Calu3 (cell line): ENCODE results near the gene ATP8A2. TPM values are rescaled to one million over a fixed set of nuclear protein-coding genes. Genes with fewer than 3 reads are reported as not detected.

Experiments
- BruUV-seq: library from RNA; stranded (reverse); fragments of 400-500 nt; replicated peaks from 2 replicates; lab custom pipeline; 2021; lab: Mats Ljungman, UMichigan
- CTCF ChIA-PET: fragments of 300-600 bp; sonication (Branson Sonifier 250); formaldehyde crosslinking; loops from one replicate; lab custom pipeline; 2022; ENCODE audit warnings: antibody characterized with exemption; lab: Charles Lee
- DNase-seq: peaks from one replicate; pipeline ENCODE4 v3.0.0; 2022
- H3K27ac Mint-ChIP-seq: one replicate; pipeline ENCODE4 v1.8.0; 2022; ENCODE audit warnings: mixed read lengths; ENCODE audit not compliant: unreplicated experiment
- H3K27me3 Mint-ChIP-seq: one replicate; pipeline ENCODE4 v1.8.0; 2022; ENCODE audit warnings: mixed read lengths; ENCODE audit not compliant: unreplicated experiment
- H3K36me3 Mint-ChIP-seq: one replicate; pipeline ENCODE4 v1.8.0; 2022; ENCODE audit warnings: mild to moderate bottlenecking, moderate library complexity, mixed read lengths; ENCODE audit not compliant: insufficient read depth, unreplicated experiment
- H3K4me1 Mint-ChIP-seq: one replicate; pipeline ENCODE4 v1.8.0; 2022; ENCODE audit warnings: mild to moderate bottlenecking, low read depth, mixed read lengths; ENCODE audit not compliant: unreplicated experiment
- H3K4me3 Mint-ChIP-seq: one replicate; pipeline ENCODE4 v1.8.0; 2022; ENCODE audit warnings: mild to moderate bottlenecking, low read depth, moderate library complexity, mixed read lengths; ENCODE audit not compliant: unreplicated experiment
- H3K9me3 Mint-ChIP-seq: one replicate; pipeline ENCODE4 v1.8.0; 2022; ENCODE audit warnings: low read depth, mixed read lengths; ENCODE audit not compliant: unreplicated experiment
- intact Hi-C: fragments of 100-400 bp; cut with micrococcal nuclease; formaldehyde crosslinking; loops from one replicate; pipeline ENCODE4 v1.10.0; 2022; ENCODE audit not compliant: unreplicated experiment
- total RNA-seq: library from RNA; stranded (reverse); gene quantifications from 2 replicates; pipeline ENCODE4 v1.2.3, GENCODE V29; 2022
- TF ChIP-seq, protein P1 (sequence below): fragments of 200-600 bp; IDR thresholded peaks from one replicate; pipeline ENCODE4 v1.8.0; 2022; ENCODE audit warnings: antibody characterized with exemption; ENCODE audit not compliant: unreplicated experiment

ATP8A2 gene
- total RNA-seq, 1 experiment from 2014 or later = 0.05 TPM

DNA sequence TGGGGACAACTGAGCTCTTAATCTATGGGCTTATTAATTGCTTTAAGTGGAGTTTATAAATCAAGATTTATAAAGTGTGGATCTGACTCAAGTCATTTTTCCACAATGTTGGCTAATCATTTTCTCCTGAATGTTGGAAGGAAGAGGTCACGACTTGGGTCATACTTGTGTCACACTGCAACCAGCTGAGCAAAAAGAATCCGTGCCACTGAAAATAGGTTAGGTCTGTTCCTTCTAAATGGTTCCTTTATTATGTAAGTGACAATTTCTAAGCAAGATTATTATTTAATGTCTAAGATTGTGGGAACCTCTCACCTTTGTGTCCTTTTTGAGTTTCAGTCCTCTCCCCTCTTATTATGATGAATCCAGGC lies 501.5 kb downstream of the ATP8A2 start:
- H3K27ac Mint-ChIP-seq = no peak overlapping the region
- intact Hi-C loops = no loop called here
- H3K4me1 Mint-ChIP-seq = peaks cover 7% of the 10 kb centered on the region
- H3K9me3 Mint-ChIP-seq = peaks cover 2% of the 10 kb centered on the region
- TF ChIP-seq, protein P1, sequence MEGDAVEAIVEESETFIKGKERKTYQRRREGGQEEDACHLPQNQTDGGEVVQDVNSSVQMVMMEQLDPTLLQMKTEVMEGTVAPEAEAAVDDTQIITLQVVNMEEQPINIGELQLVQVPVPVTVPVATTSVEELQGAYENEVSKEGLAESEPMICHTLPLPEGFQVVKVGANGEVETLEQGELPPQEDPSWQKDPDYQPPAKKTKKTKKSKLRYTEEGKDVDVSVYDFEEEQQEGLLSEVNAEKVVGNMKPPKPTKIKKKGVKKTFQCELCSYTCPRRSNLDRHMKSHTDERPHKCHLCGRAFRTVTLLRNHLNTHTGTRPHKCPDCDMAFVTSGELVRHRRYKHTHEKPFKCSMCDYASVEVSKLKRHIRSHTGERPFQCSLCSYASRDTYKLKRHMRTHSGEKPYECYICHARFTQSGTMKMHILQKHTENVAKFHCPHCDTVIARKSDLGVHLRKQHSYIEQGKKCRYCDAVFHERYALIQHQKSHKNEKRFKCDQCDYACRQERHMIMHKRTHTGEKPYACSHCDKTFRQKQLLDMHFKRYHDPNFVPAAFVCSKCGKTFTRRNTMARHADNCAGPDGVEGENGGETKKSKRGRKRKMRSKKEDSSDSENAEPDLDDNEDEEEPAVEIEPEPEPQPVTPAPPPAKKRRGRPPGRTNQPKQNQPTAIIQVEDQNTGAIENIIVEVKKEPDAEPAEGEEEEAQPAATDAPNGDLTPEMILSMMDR = no peak
- no peak for DNase-seq
- peaks cover 23% of the 10 kb centered on the region for H3K27me3 Mint-ChIP-seq
- no TSS peak for BruUV-seq
- no peak overlapping the region for H3K4me3 Mint-ChIP-seq
- no peaks in the 10 kb centered on the region for H3K36me3 Mint-ChIP-seq
- CTCF ChIA-PET = no interaction called here

DNA sequence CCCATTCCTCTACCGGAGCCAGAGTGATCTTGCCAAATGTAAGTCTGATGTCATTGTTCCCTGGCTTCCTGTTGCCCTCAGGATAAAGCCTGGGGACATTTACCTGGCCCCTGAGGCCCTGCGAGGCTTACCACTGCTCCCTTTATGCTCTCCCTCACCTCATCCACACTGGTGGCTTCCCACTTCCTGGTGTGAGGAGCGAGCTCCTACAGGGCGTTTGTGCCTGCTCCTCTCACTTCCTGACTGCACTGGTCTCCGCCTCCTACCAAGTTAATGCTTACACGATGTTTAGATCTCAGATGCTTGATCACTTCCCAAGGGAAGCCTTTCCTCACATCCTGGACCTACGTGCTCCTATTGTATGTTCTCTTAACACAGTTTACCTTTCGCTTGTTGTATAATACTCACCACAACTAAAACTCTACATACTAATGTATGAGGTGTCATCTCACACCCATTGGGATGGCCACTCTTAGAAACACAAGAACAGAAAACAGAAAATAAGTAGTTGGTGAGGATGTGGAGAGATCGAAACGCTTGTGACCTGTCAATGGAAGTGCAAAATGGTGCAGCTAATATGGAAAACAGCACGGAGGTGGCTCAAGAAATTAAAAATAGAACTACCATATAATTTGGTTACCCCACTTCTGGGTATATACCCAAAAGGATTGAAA lies 502.4 kb downstream of the ATP8A2 start:
- Mint-ChIP-seq H3K36me3 (no peaks in the 10 kb centered on the region), H3K9me3 (peaks cover 2% of the 10 kb centered on the region), H3K27ac (no peak overlapping the region), H3K27me3 (peaks cover 33% of the 10 kb centered on the region), H3K4me3 (no peak overlapping the region), H3K4me1 (peaks cover 7% of the 10 kb centered on the region)
- intact Hi-C loops = no loop called here
- TF ChIP-seq, protein P1 = no peak
- no peak for DNase-seq
- CTCF ChIA-PET = no interaction called here
- BruUV-seq = no TSS peak

DNA sequence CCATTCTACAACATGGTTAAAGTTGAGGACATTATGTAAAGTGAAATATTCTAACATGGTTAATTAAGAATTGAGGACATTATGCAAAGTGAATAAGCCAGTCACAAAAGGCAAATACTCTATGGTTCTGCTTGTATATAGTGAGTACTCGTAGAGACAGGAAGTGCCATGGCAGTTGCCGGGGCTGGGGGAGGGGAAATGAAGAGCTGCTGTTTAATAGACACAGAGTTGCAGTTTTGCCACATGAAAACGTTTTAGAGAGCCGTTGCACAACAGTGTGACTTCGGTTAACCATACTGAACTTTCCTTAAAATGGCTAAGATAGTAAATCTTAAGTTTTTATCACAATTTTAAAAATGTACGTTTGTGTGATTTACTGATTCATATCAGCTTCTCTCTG lies 503.1 kb downstream of the ATP8A2 start:
- H3K4me1 Mint-ChIP-seq = peaks cover 7% of the 10 kb centered on the region
- TF ChIP-seq, protein P1 = no peak
- CTCF ChIA-PET = no interaction called here
- no TSS peak for BruUV-seq
- no peak for DNase-seq
- H3K9me3 Mint-ChIP-seq = peaks cover 2% of the 10 kb centered on the region
- no peak overlapping the region for H3K4me3 Mint-ChIP-seq
- intact Hi-C loops = no loop called here
- H3K27me3 Mint-ChIP-seq = peaks cover 34% of the 10 kb centered on the region
- H3K36me3 Mint-ChIP-seq = no peaks in the 10 kb centered on the region
- H3K27ac Mint-ChIP-seq = no peak overlapping the region

DNA sequence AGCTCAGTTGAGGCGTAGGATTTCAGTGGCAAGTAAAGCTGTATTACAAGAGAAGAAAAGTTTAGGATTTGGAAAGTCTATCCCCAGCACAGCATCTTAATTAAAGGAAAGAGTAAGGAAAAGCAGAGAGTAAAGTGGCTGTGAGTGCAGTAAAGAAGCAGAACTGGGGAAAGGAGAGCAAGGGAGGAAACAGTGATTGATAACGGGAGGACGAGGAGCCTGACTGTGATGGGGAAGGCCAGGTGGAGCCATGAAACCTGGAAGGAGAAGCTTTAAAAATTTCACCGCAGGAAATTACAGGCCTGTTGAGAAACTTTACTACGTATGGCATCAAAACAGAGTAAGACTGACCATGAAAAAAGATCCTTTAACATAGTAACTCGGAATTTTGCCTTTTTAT lies 504.5 kb downstream of the ATP8A2 start:
- BruUV-seq = no TSS peak
- CTCF ChIA-PET = no interaction called here
- intact Hi-C loops = no loop called here

More for the DNA sequence above, 504.5 kb downstream of the ATP8A2 start:
- peaks cover 2% of the 10 kb centered on the region for H3K9me3 Mint-ChIP-seq
- H3K27me3 Mint-ChIP-seq = peaks cover 40% of the 10 kb centered on the region
- H3K4me1 Mint-ChIP-seq = peaks cover 10% of the 10 kb centered on the region
- TF ChIP-seq, protein P1 = no peak
- no peaks in the 10 kb centered on the region for H3K36me3 Mint-ChIP-seq
- no peak overlapping the region for H3K27ac Mint-ChIP-seq
- DNase-seq = no peak
- no peak overlapping the region for H3K4me3 Mint-ChIP-seq
